ENCODE results near the gene PBXIP1. TPM values are rescaled to one million over a fixed set of nuclear protein-coding genes. Genes with fewer than 3 reads are reported as not detected.

Gene PBXIP1
- total and polyA plus RNA-seq, 10 of the 15 experiments (the other 5 are each of a cell fraction or from before 2014, with no cell fraction given): 0.63 to 25.6 (median 15.4) TPM

GRCh38 chr1:154961207-154962155, 5.6 kb upstream of the PBXIP1 start, which contains the start of gene PYGO2 (continued):
- TF ChIP-seq RAD21 (IDR thresholded peaks at IDR 0.05; ENCODE audit: insufficient read depth, low read depth, low read length): peak; percentile 38
- no peak; the same call in 1 of the 2 replicates for TF ChIP-seq MTA3 (IDR thresholded peaks at IDR 0.05; ENCODE audit: borderline replicate concordance, low read length)
- TF ChIP-seq TCF3 (IDR thresholded peaks at IDR 0.05; ENCODE audit: borderline replicate concordance, insufficient read depth, low read depth, low read length): no peak
- TF ChIP-seq GABPA (IDR thresholded peaks at IDR 0.05; ENCODE audit: low read depth): peak; percentile 85
- no peak for TF ChIP-seq SKIL (IDR thresholded peaks at IDR 0.05; ENCODE audit: low read depth, poor library complexity, severe bottlenecking)
- TF ChIP-seq PAX8 (IDR thresholded peaks at IDR 0.05): no peak
- TF ChIP-seq ETV6 (conservative IDR thresholded peaks at IDR 0.05 in 1 of 2, IDR thresholded peaks at IDR 0.05 in 1 of 2; ENCODE audit: borderline replicate concordance in 1 of 2, low read depth in 1 of 2): no peak
- peak; percentile 86 for TF ChIP-seq IKZF1 (conservative IDR thresholded peaks at IDR 0.05)
- TF ChIP-seq NRF1 (conservative IDR thresholded peaks at IDR 0.05; ENCODE audit: low read depth, low read length): 0 out of 2 replicates have a peak, but pooled peaks have one; percentile 9
- TF ChIP-seq CBX3 (IDR thresholded peaks at IDR 0.05; ENCODE audit: borderline replicate concordance, low read depth): no peak
- TF ChIP-seq HDAC2 (IDR thresholded peaks at IDR 0.05): no peak
- no peak for TF ChIP-seq SMAD5 (IDR thresholded peaks at IDR 0.05; ENCODE audit: low read depth)
- TF ChIP-seq TCF7 (IDR thresholded peaks at IDR 0.05; ENCODE audit: borderline replicate concordance): no peak
- no peak for TF ChIP-seq JUNB (IDR thresholded peaks at IDR 0.05)
- TF ChIP-seq SUPT20H (IDR thresholded peaks at IDR 0.05; ENCODE audit: borderline replicate concordance, control insufficient read depth, low read depth, low read length): no peak
- peak; percentile 78 for TF ChIP-seq ZNF217 (IDR thresholded peaks at IDR 0.05)
- peak; percentile 92 to 99 for TF ChIP-seq BHLHE40 (IDR thresholded peaks at IDR 0.05; ENCODE audit: borderline replicate concordance in 1 of 2, low read depth in 2 of 2, low read length in 1 of 2)
- peak; percentile 96 for TF ChIP-seq BACH1 (IDR thresholded peaks at IDR 0.05; ENCODE audit: borderline replicate concordance)
- TF ChIP-seq RELB (IDR thresholded peaks at IDR 0.05; ENCODE audit: low read depth): no peak
- no peak for TF ChIP-seq USF1 (IDR thresholded peaks at IDR 0.05; ENCODE audit: borderline replicate concordance, extremely low read length, insufficient read depth, low read depth, low read length)
- peak; percentile 86 for TF ChIP-seq YY1 (IDR thresholded peaks at IDR 0.05; ENCODE audit: low read depth, low read length)
- no peak for TF ChIP-seq TARDBP (IDR thresholded peaks at IDR 0.05; ENCODE audit: borderline replicate concordance)
